A673 (cell line): Measurements from ENCODE around the gene USP53.
A peak's percentile ranks its signal among the peaks of the same experiment; 100 is the strongest.

Experiments used
- CTCF ChIP-seq: fragments of 300-800, 200-600 bp; sonication (generic); conservative IDR thresholded peaks from 2 replicates; pipeline ENCODE4 v1.5.1; 2017; ENCODE audit warnings: low read depth, mild to moderate bottlenecking, antibody characterized with exemption, low read length, moderate library complexity, mixed read lengths
- EZH2 ChIP-seq: fragments of 200-600 bp; sonication (generic); IDR thresholded peaks from 2 replicates; pipeline ENCODE4 v1.6.1; 2017; ENCODE audit warnings: borderline replicate concordance, low read depth, mild to moderate bottlenecking, mixed read lengths, antibody characterized with exemption, low read length; ENCODE audit not compliant: poor library complexity, severe bottlenecking

- TF ChIP-seq CTCF, result peak; percentile 49
- no peak for TF ChIP-seq EZH2
Observed at GRCh38 chr4:119212964-119213606, 572 bp downstream of the USP53 start.
